Calu3 (cell line): ENCODE results near the gene CFP. TPM values are rescaled to one million over a fixed set of nuclear protein-coding genes. Genes with fewer than 3 reads are reported as not detected.

Source experiments
- BruUV-seq: library from RNA; stranded (reverse); fragments of 400-500 nt; replicated peaks from 2 replicates; lab custom pipeline; 2021; lab: Mats Ljungman, UMichigan
- CTCF ChIA-PET: fragments of 300-600 bp; sonication (Branson Sonifier 250); formaldehyde crosslinking; loops from one replicate; lab custom pipeline; 2022; ENCODE audit warnings: antibody characterized with exemption; lab: Charles Lee
- DNase-seq: peaks from one replicate; pipeline ENCODE4 v3.0.0; 2022
- H3K27ac Mint-ChIP-seq: one replicate; pipeline ENCODE4 v1.8.0; 2022; ENCODE audit warnings: mixed read lengths; ENCODE audit not compliant: unreplicated experiment
- H3K27me3 Mint-ChIP-seq: one replicate; pipeline ENCODE4 v1.8.0; 2022; ENCODE audit warnings: mixed read lengths; ENCODE audit not compliant: unreplicated experiment
- H3K36me3 Mint-ChIP-seq: one replicate; pipeline ENCODE4 v1.8.0; 2022; ENCODE audit warnings: mild to moderate bottlenecking, moderate library complexity, mixed read lengths; ENCODE audit not compliant: insufficient read depth, unreplicated experiment
- H3K4me1 Mint-ChIP-seq: one replicate; pipeline ENCODE4 v1.8.0; 2022; ENCODE audit warnings: mild to moderate bottlenecking, low read depth, mixed read lengths; ENCODE audit not compliant: unreplicated experiment
- H3K4me3 Mint-ChIP-seq: one replicate; pipeline ENCODE4 v1.8.0; 2022; ENCODE audit warnings: mild to moderate bottlenecking, low read depth, moderate library complexity, mixed read lengths; ENCODE audit not compliant: unreplicated experiment
- H3K9me3 Mint-ChIP-seq: one replicate; pipeline ENCODE4 v1.8.0; 2022; ENCODE audit warnings: low read depth, mixed read lengths; ENCODE audit not compliant: unreplicated experiment
- intact Hi-C: fragments of 100-400 bp; cut with micrococcal nuclease; formaldehyde crosslinking; loops from one replicate; pipeline ENCODE4 v1.10.0; 2022; ENCODE audit not compliant: unreplicated experiment
- total RNA-seq: library from RNA; stranded (reverse); gene quantifications from 2 replicates; pipeline ENCODE4 v1.2.3, GENCODE V29; 2022
- TF ChIP-seq, protein P1 (sequence below): fragments of 200-600 bp; IDR thresholded peaks from one replicate; pipeline ENCODE4 v1.8.0; 2022; ENCODE audit warnings: antibody characterized with exemption; ENCODE audit not compliant: unreplicated experiment

The CFP gene
- total RNA-seq, 1 experiment from 2014 or later: 1.2 TPM

DNA sequence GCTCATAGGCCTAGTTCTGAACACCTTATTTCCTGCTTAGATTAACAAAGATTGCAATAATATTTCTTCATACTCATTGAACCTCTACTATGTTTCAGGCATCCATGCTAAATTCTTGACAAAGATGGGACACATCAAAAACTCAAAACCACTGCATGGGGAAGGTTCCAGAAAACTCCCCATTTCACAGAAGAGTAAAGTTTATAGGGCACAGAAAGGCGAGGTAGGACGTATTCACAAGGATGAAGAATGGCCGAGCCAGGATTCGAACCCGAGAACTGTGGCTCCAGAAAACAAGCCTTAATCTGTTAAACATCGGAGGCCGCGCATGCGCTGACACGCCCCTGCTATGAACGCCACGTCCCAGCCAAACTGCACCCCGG is 28.6 kb upstream of the CFP start:
- H3K9me3 Mint-ChIP-seq: peaks cover 4% of the 10 kb centered on the region
- CTCF ChIA-PET: no interaction called here
- peaks cover 24% of the 10 kb centered on the region for H3K36me3 Mint-ChIP-seq
- TF ChIP-seq, protein P1, sequence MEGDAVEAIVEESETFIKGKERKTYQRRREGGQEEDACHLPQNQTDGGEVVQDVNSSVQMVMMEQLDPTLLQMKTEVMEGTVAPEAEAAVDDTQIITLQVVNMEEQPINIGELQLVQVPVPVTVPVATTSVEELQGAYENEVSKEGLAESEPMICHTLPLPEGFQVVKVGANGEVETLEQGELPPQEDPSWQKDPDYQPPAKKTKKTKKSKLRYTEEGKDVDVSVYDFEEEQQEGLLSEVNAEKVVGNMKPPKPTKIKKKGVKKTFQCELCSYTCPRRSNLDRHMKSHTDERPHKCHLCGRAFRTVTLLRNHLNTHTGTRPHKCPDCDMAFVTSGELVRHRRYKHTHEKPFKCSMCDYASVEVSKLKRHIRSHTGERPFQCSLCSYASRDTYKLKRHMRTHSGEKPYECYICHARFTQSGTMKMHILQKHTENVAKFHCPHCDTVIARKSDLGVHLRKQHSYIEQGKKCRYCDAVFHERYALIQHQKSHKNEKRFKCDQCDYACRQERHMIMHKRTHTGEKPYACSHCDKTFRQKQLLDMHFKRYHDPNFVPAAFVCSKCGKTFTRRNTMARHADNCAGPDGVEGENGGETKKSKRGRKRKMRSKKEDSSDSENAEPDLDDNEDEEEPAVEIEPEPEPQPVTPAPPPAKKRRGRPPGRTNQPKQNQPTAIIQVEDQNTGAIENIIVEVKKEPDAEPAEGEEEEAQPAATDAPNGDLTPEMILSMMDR: no peak
- no peaks in the 10 kb centered on the region for H3K4me1 Mint-ChIP-seq
- no peaks in the 10 kb centered on the region for H3K27me3 Mint-ChIP-seq
- peak overlapping the region; percentile 74 for H3K4me3 Mint-ChIP-seq
- peak overlapping the region; percentile 96 for H3K27ac Mint-ChIP-seq
- intact Hi-C loops: loop anchor here (2.0 to 10.0 kb wide), 2 partner anchors 75 to 93 kb away; partner anchors contain the start of genes ARAF and TIMP1
- DNase-seq: no peak
- BruUV-seq: TSS peak; percentile 40

- peaks cover 33% of the 10 kb centered on the region for H3K4me1 Mint-ChIP-seq
- intact Hi-C loops: loop anchor here (10.0 kb wide), 1 partner anchor 86 kb away; the partner anchor contains the start of gene ARAF
- TF ChIP-seq, protein P1: no peak
- H3K36me3 Mint-ChIP-seq: peaks cover 45% of the 10 kb centered on the region
- H3K4me3 Mint-ChIP-seq: peak overlapping the region; percentile 77
- no TSS peak for BruUV-seq
- DNase-seq: no peak
- H3K27me3 Mint-ChIP-seq: no peaks in the 10 kb centered on the region
- no peaks in the 10 kb centered on the region for H3K9me3 Mint-ChIP-seq
- H3K27ac Mint-ChIP-seq: peak overlapping the region; percentile 83
- CTCF ChIA-PET: interaction anchor here (1.0 to 1.2 kb wide), 2 partner anchors 37 to 100 kb away, joined by 3 to 4 read pairs; no protein-coding TSS in a partner anchor
Observed at GRCh38 chrX:47651043-47651905, 21.5 kb upstream of the CFP start.

GRCh38 chrX:47650164-47651042 is 20.7 kb upstream of the CFP start, which contains the start of gene ELK1:
ELK1 (minus strand) TSS chrX:47650563; CDS start chrX:47641441, 9,122 bp downstream.
- Mint-ChIP-seq H3K36me3 (peaks cover 37% of the 10 kb centered on the region), H3K4me3 (peak within 1 kb of the TSS; percentile 77), H3K27ac (peak within 1 kb of the TSS; percentile 83), H3K9me3 (no peaks in the 10 kb centered on the region), H3K4me1 (peaks cover 33% of the 10 kb centered on the region), H3K27me3 (no peaks in the 10 kb centered on the region)
- peak; percentile 94 for DNase-seq
- intact Hi-C loops: loop anchor here (10.0 kb wide), 1 partner anchor 86 kb away; the partner anchor contains the start of gene ARAF
- CTCF ChIA-PET: interaction anchor here (1.0 to 1.2 kb wide), 2 partner anchors 37 to 101 kb away, joined by 3 to 4 read pairs; no protein-coding TSS in a partner anchor
- BruUV-seq: no TSS peak
- TF ChIP-seq, protein P1: no peak

GRCh38 chrX:47649781-47650163 is 20.0 kb upstream of the CFP start:
- BruUV-seq: no TSS peak
- DNase-seq: no peak
- TF ChIP-seq, protein P1: no peak
- intact Hi-C loops: loop anchor here (10.0 kb wide), 1 partner anchor 85 kb away; the partner anchor contains the start of gene ARAF
- peaks cover 37% of the 10 kb centered on the region for H3K4me1 Mint-ChIP-seq
- H3K4me3 Mint-ChIP-seq: peak overlapping the region; percentile 77
- H3K27ac Mint-ChIP-seq: peak overlapping the region; percentile 82
- CTCF ChIA-PET: interaction anchor here (0.6 to 1.2 kb wide), 2 partner anchors 36 to 1878 kb away, joined by 3 to 5 read pairs; no protein-coding TSS in a partner anchor
- no peaks in the 10 kb centered on the region for H3K27me3 Mint-ChIP-seq
- no peaks in the 10 kb centered on the region for H3K9me3 Mint-ChIP-seq
- peaks cover 37% of the 10 kb centered on the region for H3K36me3 Mint-ChIP-seq
